Caco-2 (cell line): ENCODE data around the gene CD300LD. TPM values are rescaled to one million over a fixed set of nuclear protein-coding genes. Genes with fewer than 3 reads are reported as not detected.

Source experiments
- BruUV-seq: library from RNA; stranded (reverse); fragments of 400-500 nt; replicated peaks from 2 replicates; lab custom pipeline; 2021; lab: Mats Ljungman, UMichigan
- CTCF ChIA-PET: fragments of 300-600 bp; sonication (Branson Sonifier 250); formaldehyde crosslinking; loops from one replicate; lab custom pipeline; 2022; ENCODE audit warnings: antibody characterized with exemption; lab: Charles Lee
- POLR2A ChIA-PET: fragments of 300-600 bp; sonication (Branson Sonifier 250); formaldehyde crosslinking; loops from one replicate; lab custom pipeline; 2022; ENCODE audit warnings: antibody characterized with exemption; lab: Charles Lee
- DNase-seq, 2 experiments: peaks; one replicate each; pipeline versions ENCODE4 v3.0.0 to v3.0.0-alpha.2; 2020 to 2022
- H3K27me3 ChIP-seq: replicated peaks from 2 replicates; pipeline ENCODE4 v1.6.0; 2011; ENCODE audit warnings: low read length; ENCODE audit not compliant: control insufficient read depth, insufficient read depth
- H3K36me3 ChIP-seq: 2 replicates; pipeline ENCODE4 v1.5.1; 2011; ENCODE audit warnings: low read length; ENCODE audit not compliant: control insufficient read depth, insufficient read depth
- H3K4me1 ChIP-seq: fragments of 250-450 bp; sonication (Bioruptor Pico); 2 replicates; pipeline ENCODE4 v1.5.1; 2020; ENCODE audit warnings: mild to moderate bottlenecking
- H3K4me3 ChIP-seq: 2 replicates; pipeline ENCODE4 v1.5.1; 2011; ENCODE audit warnings: low read depth, mild to moderate bottlenecking, control low read depth, low read length
- H3K9me3 ChIP-seq: fragments of 250-450 bp; sonication (Bioruptor Pico); 2 replicates; pipeline ENCODE4 v1.5.1; 2020; ENCODE audit warnings: mild to moderate bottlenecking, moderate library complexity
- H3K27ac Mint-ChIP-seq: one replicate; pipeline ENCODE4 v1.8.0; 2022; ENCODE audit warnings: mixed read lengths; ENCODE audit not compliant: unreplicated experiment
- H3K27me3 Mint-ChIP-seq: one replicate; pipeline ENCODE4 v1.8.0; 2022; ENCODE audit warnings: mixed read lengths; ENCODE audit not compliant: insufficient read depth, unreplicated experiment
- H3K36me3 Mint-ChIP-seq: one replicate; pipeline ENCODE4 v1.8.0; 2022; ENCODE audit warnings: mild to moderate bottlenecking, mixed read lengths; ENCODE audit not compliant: insufficient read depth, unreplicated experiment
- H3K4me1 Mint-ChIP-seq: one replicate; pipeline ENCODE4 v1.8.0; 2022; ENCODE audit warnings: low read depth, mixed read lengths; ENCODE audit not compliant: unreplicated experiment
- H3K4me3 Mint-ChIP-seq: one replicate; pipeline ENCODE4 v1.8.0; 2022; ENCODE audit warnings: mild to moderate bottlenecking, moderate library complexity, mixed read lengths; ENCODE audit not compliant: unreplicated experiment
- H3K9me3 Mint-ChIP-seq: one replicate; pipeline ENCODE4 v1.8.0; 2022; ENCODE audit warnings: mixed read lengths; ENCODE audit not compliant: unreplicated experiment
- intact Hi-C: fragments of 100-400 bp; cut with micrococcal nuclease; formaldehyde crosslinking; loops from one replicate; pipeline ENCODE4 v1.10.0; 2022; ENCODE audit not compliant: unreplicated experiment
- total RNA-seq: library from RNA; stranded (reverse); gene quantifications from 2 replicates; pipeline ENCODE4 v1.2.3, GENCODE V29; 2022
- TF ChIP-seq, protein P1 (sequence below), 2 experiments: fragments of 200-600 bp in 1 of 2; IDR thresholded peaks; 1 replicate in 1 of 2; 2 replicates in 1 of 2; pipeline versions ENCODE4 v1.5.1 to v1.8.0; 2011 to 2022; ENCODE audit warnings: antibody characterized with exemption in 1 of 2, control low read depth in 1 of 2, inconsistent platforms in 1 of 2, low read depth in 1 of 2, low read length in 1 of 2, mild to moderate bottlenecking in 1 of 2, moderate library complexity in 1 of 2; ENCODE audit not compliant: insufficient read depth in 1 of 2, severe bottlenecking in 1 of 2, unreplicated experiment in 1 of 2

CD300LD gene
- total RNA-seq, 1 experiment from 2014 or later, result not detected

DNA sequence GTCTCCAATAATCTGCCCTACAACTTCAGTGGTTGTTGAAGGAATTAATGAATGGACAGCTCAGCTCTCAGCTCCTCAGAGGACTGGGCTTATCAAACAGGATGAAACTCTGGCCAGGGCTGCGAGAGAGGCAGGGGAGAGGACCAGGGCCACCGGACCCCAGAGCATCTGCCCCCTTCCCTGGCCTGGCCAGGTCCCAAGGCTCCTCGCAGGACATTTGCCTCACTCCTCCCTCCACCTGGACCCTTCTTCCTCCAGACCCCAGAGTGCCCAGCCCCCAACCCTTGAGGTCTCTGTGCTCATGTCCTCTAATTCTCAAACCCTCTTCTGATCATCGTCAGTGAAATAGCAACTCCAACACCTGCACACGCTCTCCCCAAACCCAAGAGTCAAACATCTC, 49.9 kb downstream of the CD300LD start:
- Mint-ChIP-seq H3K4me1 (no peaks in the 10 kb centered on the region), H3K27ac (no peak overlapping the region), H3K4me3 (no peak overlapping the region), H3K27me3 (peaks cover 15% of the 10 kb centered on the region), H3K36me3 (no peaks in the 10 kb centered on the region), H3K9me3 (no peaks in the 10 kb centered on the region)
- ChIA-PET POLR2A (no interaction called here), CTCF (no interaction called here)
- BruUV-seq, result no TSS peak
- Histone ChIP-seq H3K4me3 (no peak overlapping the region), H3K36me3 (no peaks in the 10 kb centered on the region), H3K9me3 (no peaks in the 10 kb centered on the region), H3K4me1 (no peaks in the 10 kb centered on the region), H3K27me3 (peaks cover 3% of the 10 kb centered on the region)
- intact Hi-C loops, result no loop called here
- no peak for DNase-seq
- TF ChIP-seq, protein P1, sequence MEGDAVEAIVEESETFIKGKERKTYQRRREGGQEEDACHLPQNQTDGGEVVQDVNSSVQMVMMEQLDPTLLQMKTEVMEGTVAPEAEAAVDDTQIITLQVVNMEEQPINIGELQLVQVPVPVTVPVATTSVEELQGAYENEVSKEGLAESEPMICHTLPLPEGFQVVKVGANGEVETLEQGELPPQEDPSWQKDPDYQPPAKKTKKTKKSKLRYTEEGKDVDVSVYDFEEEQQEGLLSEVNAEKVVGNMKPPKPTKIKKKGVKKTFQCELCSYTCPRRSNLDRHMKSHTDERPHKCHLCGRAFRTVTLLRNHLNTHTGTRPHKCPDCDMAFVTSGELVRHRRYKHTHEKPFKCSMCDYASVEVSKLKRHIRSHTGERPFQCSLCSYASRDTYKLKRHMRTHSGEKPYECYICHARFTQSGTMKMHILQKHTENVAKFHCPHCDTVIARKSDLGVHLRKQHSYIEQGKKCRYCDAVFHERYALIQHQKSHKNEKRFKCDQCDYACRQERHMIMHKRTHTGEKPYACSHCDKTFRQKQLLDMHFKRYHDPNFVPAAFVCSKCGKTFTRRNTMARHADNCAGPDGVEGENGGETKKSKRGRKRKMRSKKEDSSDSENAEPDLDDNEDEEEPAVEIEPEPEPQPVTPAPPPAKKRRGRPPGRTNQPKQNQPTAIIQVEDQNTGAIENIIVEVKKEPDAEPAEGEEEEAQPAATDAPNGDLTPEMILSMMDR (IDR thresholded peaks at IDR 0.05; ENCODE audit: insufficient read depth in 1 of 2, low read depth in 1 of 2, low read length in 1 of 2, severe bottlenecking in 1 of 2, unreplicated experiment in 1 of 2), result no peak

DNA sequence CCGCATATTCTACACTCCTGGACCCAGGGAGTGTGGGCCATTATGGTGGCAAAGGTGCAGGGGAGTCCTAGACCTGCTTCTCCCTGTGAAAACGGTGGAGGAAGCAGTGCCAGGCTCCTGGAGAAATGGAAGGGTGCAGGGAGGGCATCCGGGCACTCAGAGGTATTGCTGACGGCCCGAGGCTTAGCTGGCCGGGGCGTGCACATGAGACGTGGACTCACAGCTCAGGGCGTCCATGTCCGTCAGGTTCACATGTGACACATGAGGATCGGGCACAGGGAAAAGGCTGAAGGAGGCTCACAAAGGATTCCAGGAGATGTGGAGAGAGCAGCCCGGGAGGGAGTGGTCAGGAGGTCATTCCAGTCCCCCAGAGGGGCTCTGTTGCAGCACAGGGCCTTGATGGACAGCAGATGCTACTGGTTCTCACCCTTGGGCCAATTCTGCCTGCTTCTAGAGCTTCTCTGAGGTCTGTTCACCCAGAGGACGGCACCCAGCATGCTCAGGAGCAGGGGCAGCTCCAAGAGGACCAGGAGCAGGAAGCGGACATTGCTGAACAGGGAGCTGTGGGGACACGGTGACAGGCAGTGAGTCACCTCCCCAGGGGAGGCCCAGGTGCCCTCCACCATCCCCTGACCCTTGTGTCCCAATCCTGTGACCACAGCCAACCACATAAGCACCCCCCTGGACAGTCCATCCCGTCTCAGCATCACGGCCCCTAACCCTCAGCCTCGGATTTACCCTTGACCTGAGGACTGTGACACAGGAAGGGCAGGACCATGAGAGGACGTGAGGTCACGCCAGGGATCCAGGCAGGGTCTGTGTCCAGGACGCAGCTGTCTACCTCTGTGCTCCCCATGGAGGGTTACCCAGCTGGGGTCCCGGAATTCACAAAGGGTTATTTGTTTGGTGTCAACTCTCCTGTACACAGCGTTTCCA, 50.6 kb downstream of the CD300LD start:
- Mint-ChIP-seq H3K27me3 (peaks cover 21% of the 10 kb centered on the region), H3K27ac (no peak overlapping the region), H3K36me3 (no peaks in the 10 kb centered on the region), H3K4me1 (no peaks in the 10 kb centered on the region), H3K9me3 (peaks cover 4% of the 10 kb centered on the region), H3K4me3 (no peak overlapping the region)
- Histone ChIP-seq H3K27me3 (peaks cover 3% of the 10 kb centered on the region), H3K4me1 (no peaks in the 10 kb centered on the region), H3K9me3 (no peaks in the 10 kb centered on the region), H3K36me3 (no peaks in the 10 kb centered on the region), H3K4me3 (no peak overlapping the region)
- POLR2A ChIA-PET, result no interaction called here
- intact Hi-C loops, result no loop called here
- DNase-seq, result no peak
- BruUV-seq, result no TSS peak
- TF ChIP-seq, protein P1 (IDR thresholded peaks at IDR 0.05; ENCODE audit: insufficient read depth in 1 of 2, low read depth in 1 of 2, low read length in 1 of 2, severe bottlenecking in 1 of 2, unreplicated experiment in 1 of 2), result no peak
- CTCF ChIA-PET, result no interaction called here

DNA sequence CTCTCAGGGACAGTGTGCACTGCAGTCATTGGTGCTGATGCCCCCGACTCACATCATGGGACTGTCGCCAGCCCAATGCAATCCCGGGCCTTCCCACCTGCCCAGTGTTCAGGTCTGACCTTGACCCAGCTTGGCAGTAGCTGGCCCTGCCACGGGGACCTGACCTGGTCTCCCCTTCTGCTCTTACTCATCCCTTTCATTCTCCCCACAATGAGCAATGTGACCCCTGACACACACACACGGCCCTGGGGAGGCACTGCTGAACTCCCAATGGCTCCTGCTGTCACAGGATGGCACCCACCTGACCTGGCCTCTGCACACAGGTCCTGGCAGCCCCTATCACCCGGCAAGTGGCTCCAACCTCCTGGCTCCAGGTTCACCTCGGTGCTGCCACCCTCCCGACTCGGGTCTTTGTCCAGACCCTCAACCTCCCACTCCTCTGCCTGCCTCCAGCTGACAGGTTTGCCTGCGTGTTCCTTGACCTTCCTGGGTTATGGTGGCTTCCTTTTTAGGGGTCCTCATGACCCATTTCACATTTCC, 52.7 kb downstream of the CD300LD start:
- H3K4me1 ChIP-seq, result no peaks in the 10 kb centered on the region
- peaks cover 11% of the 10 kb centered on the region; the same call in 1 of the 2 replicates for H3K9me3 ChIP-seq
- CTCF ChIA-PET, result interaction anchor here (1.4 kb wide), 1 partner anchor 171 kb away, joined by 3 read pairs; no protein-coding TSS in a partner anchor
- TF ChIP-seq, protein P1 (IDR thresholded peaks at IDR 0.05; ENCODE audit: insufficient read depth in 1 of 2, low read depth in 1 of 2, low read length in 1 of 2, severe bottlenecking in 1 of 2, unreplicated experiment in 1 of 2), result no peak
- no peaks in the 10 kb centered on the region for H3K4me1 Mint-ChIP-seq
- POLR2A ChIA-PET, result no interaction called here
- intact Hi-C loops, result no loop called here
- peaks cover 6% of the 10 kb centered on the region for H3K9me3 Mint-ChIP-seq
- H3K27ac Mint-ChIP-seq, result no peak overlapping the region
- BruUV-seq, result no TSS peak
- peaks cover 3% of the 10 kb centered on the region for H3K27me3 ChIP-seq
- no peak for DNase-seq
- no peaks in the 10 kb centered on the region for H3K36me3 ChIP-seq
- H3K27me3 Mint-ChIP-seq, result peaks cover 17% of the 10 kb centered on the region
- H3K4me3 ChIP-seq, result no peak overlapping the region
- H3K4me3 Mint-ChIP-seq, result no peak overlapping the region
- no peaks in the 10 kb centered on the region for H3K36me3 Mint-ChIP-seq
